ENCODE data around the gene APOA5. TPM values are rescaled to one million over a fixed set of nuclear protein-coding genes. Genes with fewer than 3 reads are reported as not detected.
A peak's percentile ranks its signal among the peaks of the same experiment; 100 is the strongest.

APOA5 gene
- total and polyA plus RNA-seq, 2 experiments from 2014 or later: not detected

- in situ Hi-C loops (cut with MboI): loop anchor here (10.0 kb wide), 1 partner anchor 318 kb away; no protein-coding TSS in a partner anchor
Observed at GRCh38 chr11:116786326-116786725, 5.4 kb downstream of the APOA5 start.

GRCh38 chr11:116782728-116783127 lies 9.0 kb downstream of the APOA5 start:
- no peaks in the 10 kb centered on the region for H4K20me1 ChIP-seq (ENCODE audit: insufficient read depth)
- H3K9me2 ChIP-seq (ENCODE audit: insufficient read depth): no peaks in the 10 kb centered on the region
- no peak overlapping the region for H2AFZ ChIP-seq
- H3K79me2 ChIP-seq (ENCODE audit: insufficient read depth): peaks cover 33% of the 10 kb centered on the region
- H3K4me2 ChIP-seq (ENCODE audit: unreplicated experiment): no peak overlapping the region
- no peaks in the 10 kb centered on the region for H3K27me3 ChIP-seq (replicated peaks; ENCODE audit: insufficient read depth)
- H3K36me3 ChIP-seq (ENCODE audit: low read depth): peaks cover 70% of the 10 kb centered on the region
- in situ Hi-C loops (cut with MboI): loop anchor here (10.0 kb wide), 1 partner anchor 322 kb away; no protein-coding TSS in a partner anchor
- DNase-seq: peak; percentile 62
- no peaks in the 10 kb centered on the region for H3F3A ChIP-seq (ENCODE audit: insufficient read depth)
- no peaks in the 10 kb centered on the region for H3K9me3 ChIP-seq (ENCODE audit: low read depth)
- H3K4me1 ChIP-seq (ENCODE audit: insufficient read depth): peaks cover 12% of the 10 kb centered on the region; the same call in 1 of the 2 replicates
- WGBS, 2 experiments (ENCODE audit: low coverage in 1 of 2, low lambda C conversion rate in 2 of 2, missing lambda C conversion rate in 2 of 2): 62 to 70% methylated on average over 4 of the region's 4 CpGs
- no peak for TF ChIP-seq EZH2 (IDR thresholded peaks at IDR 0.05; ENCODE audit: insufficient read depth, poor library complexity, severe bottlenecking)
- TF ChIP-seq EZH2phosphoT487 (IDR thresholded peaks at IDR 0.05; ENCODE audit: insufficient read depth, low read depth): no peak
- H3K27ac ChIP-seq: peak overlapping the region; percentile 16; the same call in 1 of the 2 replicates
- H3K9ac ChIP-seq: no peak overlapping the region
- H3K4me3 ChIP-seq: no peak overlapping the region

More at GRCh38 chr11:116786326-116786725, 5.4 kb downstream of the APOA5 start:
- peaks cover 43% of the 10 kb centered on the region for H3K36me3 ChIP-seq (ENCODE audit: low read depth)
- H3K4me2 ChIP-seq (ENCODE audit: unreplicated experiment): peak overlapping the region; percentile 96
- H2AFZ ChIP-seq: no peak overlapping the region
- DNase-seq: no peak
- no peaks in the 10 kb centered on the region for H3F3A ChIP-seq (ENCODE audit: insufficient read depth)
- peaks cover 33% of the 10 kb centered on the region for H3K79me2 ChIP-seq (ENCODE audit: insufficient read depth)
- WGBS, 2 experiments (ENCODE audit: low coverage in 1 of 2, low lambda C conversion rate in 2 of 2, missing lambda C conversion rate in 2 of 2): 70 to 79% methylated on average over 2 of the region's 2 CpGs
- H4K20me1 ChIP-seq (ENCODE audit: insufficient read depth): no peaks in the 10 kb centered on the region
- H3K27ac ChIP-seq: no peak overlapping the region
- TF ChIP-seq EZH2 (IDR thresholded peaks at IDR 0.05; ENCODE audit: insufficient read depth, poor library complexity, severe bottlenecking): no peak
- no peak for TF ChIP-seq EZH2phosphoT487 (IDR thresholded peaks at IDR 0.05; ENCODE audit: insufficient read depth, low read depth)
- H3K9ac ChIP-seq: peak overlapping the region; percentile 95; the same call in 1 of the 2 replicates
- no peaks in the 10 kb centered on the region for H3K9me2 ChIP-seq (ENCODE audit: insufficient read depth)
- H3K4me1 ChIP-seq (ENCODE audit: insufficient read depth): peaks cover 17% of the 10 kb centered on the region
- H3K9me3 ChIP-seq (ENCODE audit: low read depth): no peaks in the 10 kb centered on the region
- peak overlapping the region; percentile 97; the same call in 1 of the 2 replicates for H3K4me3 ChIP-seq
- no peaks in the 10 kb centered on the region for H3K27me3 ChIP-seq (replicated peaks; ENCODE audit: insufficient read depth)

DNA sequence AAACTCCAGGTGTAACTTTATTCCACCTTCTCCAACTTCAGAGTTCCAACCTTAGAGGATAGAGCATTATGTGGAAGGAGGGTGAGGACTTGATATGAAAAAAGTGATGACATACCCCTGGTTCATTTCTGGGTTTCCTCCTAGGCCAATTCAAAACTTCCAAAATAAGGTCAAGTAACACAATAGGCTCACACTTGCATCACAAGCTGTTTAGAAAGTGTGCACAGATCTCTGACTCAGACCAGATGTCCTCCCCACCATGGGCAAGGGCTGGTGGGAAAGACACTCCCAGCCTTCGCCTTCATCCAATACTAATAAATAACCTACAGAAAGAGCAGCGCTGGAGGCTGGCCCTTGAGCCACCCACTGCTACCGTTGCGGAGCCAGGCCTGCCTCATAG lies 13.1 kb downstream of the APOA5 start:
- in situ Hi-C loops (cut with MboI): no loop called here
- Histone ChIP-seq H3K9me3 (ENCODE audit: low read depth) (no peaks in the 10 kb centered on the region), H3K79me2 (ENCODE audit: insufficient read depth) (no peaks in the 10 kb centered on the region; the same call in 1 of the 2 replicates), H3K9me2 (ENCODE audit: insufficient read depth) (no peaks in the 10 kb centered on the region), H3K4me1 (ENCODE audit: insufficient read depth) (peaks cover 8% of the 10 kb centered on the region; the same call in 1 of the 2 replicates), H3K9ac (no peak overlapping the region), H3F3A (ENCODE audit: insufficient read depth) (peaks cover 21% of the 10 kb centered on the region), H2AFZ (no peak overlapping the region), H3K4me2 (ENCODE audit: unreplicated experiment) (no peak overlapping the region), H3K36me3 (ENCODE audit: low read depth) (peaks cover 44% of the 10 kb centered on the region), H3K4me3 (no peak overlapping the region), H3K27ac (no peak overlapping the region), H4K20me1 (ENCODE audit: insufficient read depth) (no peaks in the 10 kb centered on the region), H3K27me3 (replicated peaks; ENCODE audit: insufficient read depth) (no peaks in the 10 kb centered on the region)
- TF ChIP-seq EZH2 (IDR thresholded peaks at IDR 0.05; ENCODE audit: insufficient read depth, poor library complexity, severe bottlenecking) (no peak), EZH2phosphoT487 (IDR thresholded peaks at IDR 0.05; ENCODE audit: insufficient read depth, low read depth) (no peak)
- DNase-seq: no peak
- WGBS, 2 experiments (ENCODE audit: low coverage in 1 of 2, low lambda C conversion rate in 2 of 2, missing lambda C conversion rate in 2 of 2): 88% methylated on average over 4 of the region's 4 CpGs

- Histone ChIP-seq H3K27me3 (replicated peaks; ENCODE audit: insufficient read depth) (no peaks in the 10 kb centered on the region), H3K4me2 (ENCODE audit: unreplicated experiment) (no peak overlapping the region), H3K36me3 (ENCODE audit: low read depth) (peaks cover 30% of the 10 kb centered on the region), H3K4me1 (ENCODE audit: insufficient read depth) (peaks cover 6% of the 10 kb centered on the region), H3K9me3 (ENCODE audit: low read depth) (no peaks in the 10 kb centered on the region), H3K79me2 (ENCODE audit: insufficient read depth) (peaks cover 5% of the 10 kb centered on the region), H4K20me1 (ENCODE audit: insufficient read depth) (no peaks in the 10 kb centered on the region), H3K27ac (no peak overlapping the region), H3K9me2 (ENCODE audit: insufficient read depth) (no peaks in the 10 kb centered on the region), H2AFZ (no peak overlapping the region), H3K9ac (no peak overlapping the region), H3F3A (ENCODE audit: insufficient read depth) (peaks cover 23% of the 10 kb centered on the region), H3K4me3 (no peak overlapping the region)
- 84 to 86% methylated on average over 7 of the region's 7 CpGs for WGBS, 2 experiments (ENCODE audit: low coverage in 1 of 2, low lambda C conversion rate in 2 of 2, missing lambda C conversion rate in 2 of 2)
- DNase-seq: no peak
- TF ChIP-seq EZH2 (IDR thresholded peaks at IDR 0.05; ENCODE audit: insufficient read depth, poor library complexity, severe bottlenecking): no peak
- no peak for TF ChIP-seq EZH2phosphoT487 (IDR thresholded peaks at IDR 0.05; ENCODE audit: insufficient read depth, low read depth)
- in situ Hi-C loops (cut with MboI): no loop called here
Observed at GRCh38 chr11:116777056-116777455, 14.6 kb downstream of the APOA5 start.

Measured in GM23248 (cell line).